K562 treated with DMSO at 1 percent for 24 hours (cell line): ENCODE measurements around the gene KLHL21. TPM values are rescaled to one million over a fixed set of nuclear protein-coding genes. Genes with fewer than 3 reads are reported as not detected.

ENCODE experiments used
- total RNA-seq: library from RNA; unstranded; fragments of 300-600 nt; gene quantifications from 2 replicates; pipeline ENCODE4 v1.2.3, GENCODE V29; 2022; ENCODE audit warnings: low read depth; ENCODE audit not compliant: insufficient read depth

Gene KLHL21, protein sequence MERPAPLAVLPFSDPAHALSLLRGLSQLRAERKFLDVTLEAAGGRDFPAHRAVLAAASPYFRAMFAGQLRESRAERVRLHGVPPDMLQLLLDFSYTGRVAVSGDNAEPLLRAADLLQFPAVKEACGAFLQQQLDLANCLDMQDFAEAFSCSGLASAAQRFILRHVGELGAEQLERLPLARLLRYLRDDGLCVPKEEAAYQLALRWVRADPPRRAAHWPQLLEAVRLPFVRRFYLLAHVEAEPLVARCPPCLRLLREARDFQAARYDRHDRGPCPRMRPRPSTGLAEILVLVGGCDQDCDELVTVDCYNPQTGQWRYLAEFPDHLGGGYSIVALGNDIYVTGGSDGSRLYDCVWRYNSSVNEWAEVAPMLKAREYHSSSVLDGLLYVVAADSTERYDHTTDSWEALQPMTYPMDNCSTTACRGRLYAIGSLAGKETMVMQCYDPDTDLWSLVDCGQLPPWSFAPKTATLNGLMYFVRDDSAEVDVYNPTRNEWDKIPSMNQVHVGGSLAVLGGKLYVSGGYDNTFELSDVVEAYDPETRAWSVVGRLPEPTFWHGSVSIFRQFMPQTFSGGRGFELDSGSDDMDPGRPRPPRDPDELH
- total RNA-seq, result 91.9 and 95.6 TPM in 2 replicates

DNA sequence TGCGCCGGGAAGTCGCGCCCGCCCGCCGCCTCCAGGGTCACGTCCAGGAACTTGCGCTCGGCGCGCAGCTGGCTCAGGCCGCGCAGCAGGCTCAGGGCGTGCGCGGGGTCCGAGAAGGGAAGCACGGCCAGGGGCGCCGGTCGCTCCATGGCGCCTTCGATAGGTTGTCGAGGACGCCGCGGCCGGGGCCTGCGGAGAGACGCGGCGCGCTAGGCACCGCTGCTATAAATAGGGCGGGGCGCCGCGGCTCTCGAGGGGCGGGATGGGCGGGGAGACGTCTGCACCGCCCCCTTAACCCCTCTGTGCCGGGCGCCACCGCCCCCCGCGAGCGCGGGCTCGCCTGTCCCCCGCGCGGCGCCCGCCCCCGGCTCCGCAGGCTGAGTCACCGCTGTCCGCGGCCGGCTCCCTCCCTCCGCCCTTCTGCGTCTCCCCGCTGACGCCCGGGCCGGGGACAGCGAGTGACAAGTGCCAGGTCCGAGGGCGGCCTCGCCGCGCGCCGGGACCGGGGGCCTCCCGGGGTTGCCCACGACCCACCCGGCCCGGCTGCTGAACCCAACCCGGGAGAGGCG is at the start of gene KLHL21:
Gene KLHL21 (minus strand): TSS at position 201 of the 569 bp plus-strand sequence. CDS start 52 bp downstream, at position 149.

DNA sequence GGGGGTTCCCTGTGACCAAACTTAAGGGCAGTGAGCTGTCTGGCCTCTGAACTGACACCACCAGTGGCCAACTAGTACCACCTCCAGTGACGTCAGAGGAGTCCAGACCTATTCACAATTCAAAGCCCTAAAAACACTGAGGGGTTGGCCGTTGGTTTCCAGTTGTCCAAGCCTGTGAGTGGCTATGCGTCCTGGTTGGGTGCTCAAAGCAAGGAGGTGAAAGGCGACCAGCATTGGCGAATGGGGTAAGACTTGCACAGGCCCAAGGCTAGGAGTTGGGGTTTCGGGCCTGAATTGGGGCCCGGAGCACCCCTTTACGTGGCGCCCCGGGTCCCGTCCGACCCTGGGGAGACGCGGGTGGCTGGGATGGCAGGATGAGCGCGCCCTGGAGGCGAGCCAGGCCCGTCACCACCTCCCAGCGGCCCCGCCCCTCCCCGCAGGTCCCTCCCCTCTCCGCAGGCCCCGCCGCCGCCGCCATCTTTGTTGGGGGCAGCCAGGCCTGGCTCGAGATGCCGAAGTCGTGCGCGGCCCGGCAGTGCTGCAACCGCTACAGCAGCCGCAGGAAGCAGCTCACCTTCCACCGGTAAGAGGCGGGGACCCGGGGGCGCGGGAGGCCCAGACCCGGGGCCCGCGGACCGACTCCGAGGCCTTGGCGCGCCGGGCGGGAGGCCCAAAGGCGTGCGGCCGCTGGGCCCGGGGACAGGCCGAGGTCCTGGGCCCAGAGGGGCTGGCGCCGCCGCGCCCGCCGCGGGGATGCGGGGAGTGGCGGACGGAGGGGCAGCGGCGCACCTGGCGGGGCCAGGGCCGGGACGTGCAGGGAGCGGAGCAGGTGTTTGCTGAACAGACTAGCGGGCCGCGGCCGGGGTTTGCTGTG is 22.3 kb upstream of the KLHL21 start, which contains the start of gene THAP3:
Gene THAP3 (plus strand): TSS at position 159 of the 874 bp plus-strand sequence. CDS start 351 bp downstream, at position 510.

DNA sequence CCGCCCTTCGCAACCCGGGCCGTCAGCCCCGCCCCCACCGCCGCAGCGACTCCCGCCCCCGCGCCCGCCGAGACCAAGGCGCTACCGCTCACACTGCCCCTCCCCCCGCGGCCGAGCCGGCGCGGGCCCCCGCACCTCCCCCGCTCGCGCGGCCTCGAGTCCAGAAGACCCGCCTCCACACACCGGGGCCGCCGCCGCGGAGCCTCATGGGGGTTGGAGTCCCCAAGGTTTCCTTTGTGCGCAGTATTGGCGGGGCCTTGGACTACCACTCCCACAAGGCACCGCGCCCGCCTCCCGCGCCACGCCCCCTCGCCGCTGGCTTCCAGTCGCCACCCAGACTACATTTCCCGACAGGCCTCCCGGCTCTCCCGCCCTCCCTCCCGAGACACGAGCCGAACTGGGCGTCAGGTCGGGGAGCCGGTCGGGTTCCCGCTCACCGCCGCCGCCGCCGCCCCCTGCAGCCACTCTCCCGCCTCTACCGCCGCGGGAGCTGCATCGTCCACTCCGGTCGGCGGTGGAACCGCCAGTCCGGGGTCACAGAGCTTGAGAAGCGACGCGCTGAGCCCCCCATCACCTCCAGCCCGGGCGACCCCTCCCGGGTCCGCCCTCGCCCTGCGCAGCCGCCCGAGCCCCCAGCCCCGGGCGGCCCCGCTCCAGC is 10.8 kb upstream of the KLHL21 start, which contains the start of gene PHF13:
Gene PHF13 (plus strand): TSS at position 371 of the 658 bp plus-strand sequence. CDS start 336 bp downstream, outside the sequence.

DNA sequence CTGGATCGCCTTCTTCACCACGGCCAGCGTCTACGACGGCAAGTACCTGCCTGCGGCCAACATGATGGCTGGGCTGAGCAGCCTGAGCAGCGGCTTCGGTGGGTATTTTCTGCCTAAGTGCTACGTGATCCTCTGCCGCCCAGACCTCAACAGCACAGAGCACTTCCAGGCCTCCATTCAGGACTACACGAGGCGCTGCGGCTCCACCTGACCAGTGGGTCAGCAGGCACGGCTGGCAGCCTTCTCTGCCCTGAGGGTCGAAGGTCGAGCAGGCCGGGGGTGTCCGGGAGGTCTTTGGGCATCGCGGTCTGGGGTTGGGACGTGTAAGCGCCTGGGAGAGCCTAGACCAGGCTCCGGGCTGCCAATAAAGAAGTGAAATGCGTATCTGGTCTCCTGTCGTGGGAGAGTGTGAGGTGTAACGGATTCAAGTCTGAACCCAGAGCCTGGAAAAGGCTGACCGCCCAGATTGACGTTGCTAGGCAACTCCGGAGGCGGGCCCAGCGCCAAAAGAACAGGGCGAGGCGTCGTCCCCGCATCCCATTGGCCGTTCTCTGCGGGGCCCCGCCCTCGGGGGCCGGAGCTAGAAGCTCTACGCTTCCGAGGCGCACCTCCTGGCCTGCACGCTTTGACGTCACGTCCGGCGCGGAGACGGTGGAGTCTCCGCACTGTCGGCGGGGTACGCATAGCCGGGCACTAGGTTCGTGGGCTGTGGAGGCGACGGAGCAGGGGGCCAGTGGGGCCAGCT is 23.1 kb downstream of the KLHL21 start, which contains the start of gene ZBTB48:
Gene ZBTB48 (plus strand): TSS at position 621 of the 745 bp plus-strand sequence. CDS start 616 bp downstream, outside the sequence.

DNA sequence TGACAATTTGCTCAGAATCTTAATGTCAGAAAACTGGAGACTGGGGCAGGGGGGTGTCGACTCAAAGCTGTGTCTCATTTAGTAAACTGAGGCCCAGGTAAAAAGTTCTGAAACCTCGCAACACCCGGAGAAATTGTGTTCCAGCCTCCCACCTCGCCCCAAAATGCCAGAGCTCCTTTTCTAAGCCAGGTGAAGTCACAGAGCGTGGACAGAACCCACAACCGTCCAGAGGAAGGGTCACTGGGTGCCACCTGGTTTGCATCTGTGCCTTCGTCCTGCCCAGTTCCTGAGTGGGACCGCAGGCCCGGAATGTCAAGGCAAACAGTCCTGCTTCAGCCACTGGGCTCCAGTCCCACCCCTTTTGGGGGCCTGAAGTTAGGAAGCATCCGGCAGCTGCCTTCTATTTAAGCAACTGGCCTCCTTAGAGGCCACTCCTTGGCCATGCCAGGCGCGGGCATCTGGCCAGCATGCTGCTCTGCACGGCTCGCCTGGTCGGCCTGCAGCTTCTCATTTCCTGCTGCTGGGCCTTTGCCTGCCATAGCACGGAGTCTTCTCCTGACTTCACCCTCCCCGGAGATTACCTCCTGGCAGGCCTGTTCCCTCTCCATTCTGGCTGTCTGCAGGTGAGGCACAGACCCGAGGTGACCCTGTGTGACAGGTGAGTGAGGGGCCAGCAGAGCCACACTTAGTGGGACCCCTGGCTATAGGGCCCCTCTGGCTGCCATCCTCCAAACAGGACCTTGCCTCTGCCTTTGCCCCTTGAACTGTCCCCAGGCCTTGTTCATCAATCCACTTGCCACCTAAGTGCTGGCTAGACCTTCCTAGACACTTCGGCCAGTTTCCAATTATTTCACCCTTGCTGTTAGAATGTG is 47.5 kb downstream of the KLHL21 start, which contains the start of gene TAS1R1:
Gene TAS1R1 (plus strand): TSS at position 401 of the 872 bp plus-strand sequence. CDS start 67 bp downstream, at position 468.

DNA sequence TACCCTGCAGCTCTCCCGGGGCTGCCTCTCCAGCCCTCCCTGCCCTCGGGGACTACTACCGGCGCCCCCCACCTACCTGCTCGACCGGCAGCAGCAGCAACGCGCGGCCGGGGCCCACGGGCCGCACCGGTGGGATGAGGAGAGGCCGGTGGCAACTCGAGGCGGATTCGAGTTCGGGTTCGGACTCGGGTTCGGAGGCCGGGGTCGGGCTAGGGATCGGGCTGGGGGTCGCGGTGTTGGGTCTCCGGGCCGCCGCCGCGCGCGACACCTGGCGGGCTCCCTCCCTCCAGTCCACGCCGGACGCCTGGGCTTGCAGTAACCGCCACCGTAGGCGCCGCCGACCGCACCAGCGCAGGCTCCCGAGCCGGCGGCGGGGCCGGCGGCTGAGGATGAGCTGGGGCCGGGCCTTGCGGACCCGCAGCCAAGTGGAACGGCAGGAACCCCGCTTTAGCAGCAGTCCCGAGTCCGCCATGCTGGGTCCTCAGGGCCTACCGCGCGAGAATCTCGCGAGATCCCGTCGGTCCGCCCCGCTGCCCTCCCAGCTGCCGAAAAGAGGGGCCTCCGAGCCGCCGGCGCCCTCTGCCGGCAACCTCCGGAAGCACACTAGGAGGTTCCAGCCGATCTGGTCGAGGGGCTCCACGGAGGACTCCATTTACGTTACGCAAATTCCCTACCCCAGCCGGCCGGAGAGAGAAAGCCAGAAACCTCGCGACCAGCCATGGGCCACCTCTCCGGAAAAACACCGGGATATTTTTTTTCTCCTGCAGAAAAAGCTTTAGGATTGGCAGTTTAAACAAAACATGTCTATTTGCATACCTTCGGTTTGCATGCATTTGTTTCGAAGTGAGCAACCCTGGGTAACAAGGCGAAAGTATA is 48.4 kb downstream of the KLHL21 start, which contains the start of gene NOL9:
Gene NOL9 (minus strand): TSS at position 483 of the 876 bp plus-strand sequence. CDS start 11 bp downstream, at position 472.

Other genes starting within 250 kb of the KLHL21 start
- 86.2 and 97.4 TPM in 2 replicates for gene ACOT7, start 209.1 kb downstream of the KLHL21 start, total RNA-seq
- gene HES2, start 182.9 kb downstream of the KLHL21 start, total RNA-seq, result not detected in 2 replicates
- 4.8 and 7.7 TPM in 2 replicates for gene ESPN, start 178.1 kb downstream of the KLHL21 start, total RNA-seq
- gene TNFRSF25, start 136.7 kb downstream of the KLHL21 start, total RNA-seq, result 1.1 TPM in 1 of 2 replicates, not detected in the other
- gene PLEKHG5, start 111.2 kb downstream of the KLHL21 start, total RNA-seq, result 0.09 TPM in 1 of 2 replicates, not detected in the other
- gene NOL9, start 48.4 kb downstream of the KLHL21 start, total RNA-seq, result 8.0 and 12.9 TPM in 2 replicates
- gene TAS1R1, start 47.6 kb downstream of the KLHL21 start, total RNA-seq, result 0.29 and 0.52 TPM in 2 replicates
- 79.8 and 80.2 TPM in 2 replicates for gene ZBTB48, start 22.9 kb downstream of the KLHL21 start, total RNA-seq
- 22.4 and 24.6 TPM in 2 replicates for gene PHF13, start 10.9 kb upstream of the KLHL21 start, total RNA-seq
- gene THAP3, start 22.0 kb upstream of the KLHL21 start, total RNA-seq, result 39.9 and 42.9 TPM in 2 replicates
- gene DNAJC11, start 98.9 kb upstream of the KLHL21 start, total RNA-seq, result 31.7 and 38.1 TPM in 2 replicates
- 88.0 and 94.9 TPM in 2 replicates for gene CAMTA1, start 182.6 kb upstream of the KLHL21 start, total RNA-seq